Mesenchymal stem cell (in vitro differentiated cells and primary cell): ENCODE data around the gene CAVIN1.
A peak's percentile ranks its signal among the peaks of the same experiment; 100 is the strongest.
"Not testable (repeated sequence)": the region's sequence is repeated elsewhere in the genome, so short reads cannot be mapped to it uniquely, and the experiment has no call there.

Experiments used
- DNase-seq: peaks from one replicate; pipeline ENCODE4 v3.0.0-alpha.2; 2013
- H2AFZ ChIP-seq: one replicate; pipeline ENCODE4 v1.6.1; 2013; ENCODE audit warnings: low read depth, mild to moderate bottlenecking, control low read depth, inconsistent platforms, low read length, moderate library complexity
- H2AK5ac ChIP-seq: 2 replicates; pipeline ENCODE4 v1.6.1; 2013; ENCODE audit warnings: low read length, moderate library complexity, mild to moderate bottlenecking, inconsistent platforms; ENCODE audit not compliant: severe bottlenecking
- H2BK120ac ChIP-seq: one replicate; pipeline ENCODE4 v1.6.1; 2013; ENCODE audit warnings: low read depth, mild to moderate bottlenecking, inconsistent platforms, low read length, moderate library complexity
- H2BK12ac ChIP-seq, 2 experiments: one replicate each; pipeline ENCODE4 v1.6.1; 2013; ENCODE audit warnings: inconsistent platforms in 2 of 2, low read length in 2 of 2, mild to moderate bottlenecking in 2 of 2, moderate library complexity in 2 of 2, control low read depth in 1 of 2
- H2BK15ac ChIP-seq: one replicate; pipeline ENCODE4 v1.6.1; 2013; ENCODE audit warnings: mild to moderate bottlenecking, low read depth, inconsistent platforms; ENCODE audit not compliant: poor library complexity, severe bottlenecking
- H2BK5ac ChIP-seq: 2 replicates; pipeline ENCODE4 v1.6.1; 2013; ENCODE audit warnings: low read depth, mild to moderate bottlenecking, low read length, control low read depth, inconsistent platforms; ENCODE audit not compliant: poor library complexity, severe bottlenecking
- H3K14ac ChIP-seq, 2 experiments: one replicate each; pipeline ENCODE4 v1.6.1; 2013; ENCODE audit warnings: inconsistent platforms in 2 of 2, low read length in 2 of 2, control low read depth in 1 of 2, mild to moderate bottlenecking in 1 of 2, moderate library complexity in 1 of 2
- H3K18ac ChIP-seq, 2 experiments: one replicate each; pipeline ENCODE4 v1.6.1; 2013; ENCODE audit warnings: inconsistent platforms in 2 of 2, low read length in 2 of 2, control low read depth in 1 of 2, low read depth in 1 of 2, mild to moderate bottlenecking in 1 of 2
- H3K23ac ChIP-seq, 2 experiments: one replicate each; pipeline ENCODE4 v1.6.1; 2013; ENCODE audit warnings: inconsistent platforms in 2 of 2, low read length in 2 of 2, mild to moderate bottlenecking in 2 of 2, moderate library complexity in 2 of 2, control low read depth in 1 of 2
- H3K27ac ChIP-seq: 2 replicates; pipeline ENCODE4 v1.5.1; 2013; ENCODE audit warnings: mild to moderate bottlenecking, moderate library complexity, low read length, control low read depth, inconsistent platforms; ENCODE audit not compliant: poor library complexity, severe bottlenecking
- H3K27me3 ChIP-seq, 2 experiments: 2 replicates each; pipeline versions ENCODE4 v1.6.1 to v1.7.0; 2013; ENCODE audit warnings: low read length in 2 of 2, mild to moderate bottlenecking in 2 of 2, moderate library complexity in 2 of 2, control low read depth in 1 of 2, inconsistent platforms in 1 of 2; ENCODE audit not compliant: control insufficient read depth in 1 of 2, insufficient read depth in 1 of 2
- H3K36me3 ChIP-seq, 2 experiments: 2 replicates each; pipeline versions ENCODE4 v1.6.1 to v1.7.0; 2013; ENCODE audit warnings: low read length in 2 of 2, control low read depth in 1 of 2, inconsistent platforms in 1 of 2, low read depth in 1 of 2, mild to moderate bottlenecking in 1 of 2; ENCODE audit not compliant: insufficient read depth in 2 of 2, control insufficient read depth in 1 of 2
- H3K4ac ChIP-seq, 2 experiments: one replicate each; pipeline ENCODE4 v1.6.1; 2013; ENCODE audit warnings: inconsistent platforms in 2 of 2, low read length in 2 of 2, mild to moderate bottlenecking in 2 of 2, moderate library complexity in 2 of 2, control low read depth in 1 of 2, low read depth in 1 of 2
- H3K4me1 ChIP-seq: 2 replicates; pipeline ENCODE4 v1.6.1; 2013; ENCODE audit warnings: low read depth, low read length, control low read depth; ENCODE audit not compliant: control insufficient read depth, insufficient read depth
- H3K4me2 ChIP-seq: 2 replicates; pipeline ENCODE4 v1.6.1; 2013; ENCODE audit warnings: low read length, mild to moderate bottlenecking, inconsistent platforms; ENCODE audit not compliant: poor library complexity, severe bottlenecking
- H3K4me3 ChIP-seq, 2 experiments: 2 replicates each; pipeline versions ENCODE4 v1.5.1 to v1.7.0; 2013; ENCODE audit warnings: low read length in 2 of 2, mild to moderate bottlenecking in 2 of 2, control low read depth in 1 of 2, low read depth in 1 of 2; ENCODE audit not compliant: insufficient read depth in 1 of 2
- H3K79me1 ChIP-seq: replicated peaks from 2 replicates; pipeline ENCODE4 v1.6.1; 2013; ENCODE audit warnings: mild to moderate bottlenecking, control low read depth, low read length, inconsistent platforms; ENCODE audit not compliant: poor library complexity, severe bottlenecking
- H3K9ac ChIP-seq: 2 replicates; pipeline ENCODE4 v1.7.0; 2013; ENCODE audit warnings: mild to moderate bottlenecking, low read length, moderate library complexity
- H3K9me3 ChIP-seq: 2 replicates; pipeline ENCODE4 v1.7.0; 2013; ENCODE audit warnings: mild to moderate bottlenecking, low read length; ENCODE audit not compliant: control insufficient read depth
- H4K8ac ChIP-seq: one replicate; pipeline ENCODE4 v1.6.1; 2013; ENCODE audit warnings: inconsistent platforms, mild to moderate bottlenecking, low read length, moderate library complexity
- H4K91ac ChIP-seq: one replicate; pipeline ENCODE4 v1.6.1; 2013; ENCODE audit warnings: mild to moderate bottlenecking, low read length, inconsistent platforms
- WGBS: methylation state at CpG from one replicate; pipeline ENCODE4 v1.1.7; 2013; ENCODE audit warnings: mixed read lengths; 5-methylcytosine and 5-hydroxymethylcytosine counted together

The CAVIN1 gene

GRCh38 chr17:42403150-42403549 lies 19.9 kb downstream of the CAVIN1 start:
- Histone ChIP-seq H2BK12ac (no peak overlapping the region), H3K9me3 (no peaks in the 10 kb centered on the region), H2BK120ac (no peak overlapping the region), H3K4me3 (no peak overlapping the region), H2AFZ (no peak overlapping the region), H2BK15ac (no peak overlapping the region), H4K91ac (no peak overlapping the region), H2BK5ac (no peak overlapping the region), H3K23ac (no peak overlapping the region), H3K36me3 (peaks cover 34 to 37% of the 10 kb centered on the region in 2 experiments), H3K27ac (no peak overlapping the region), H3K4me1 (peaks cover 13% of the 10 kb centered on the region), H3K9ac (peak overlapping the region; percentile 65), H3K14ac (no peak overlapping the region), H3K79me1 (peaks cover 24% of the 10 kb centered on the region), H3K27me3 (no peaks in the 10 kb centered on the region), H3K4ac (no peak overlapping the region), H3K18ac (peak overlapping the region in 1 of 2 experiments; percentile 18), H4K8ac (no peak overlapping the region), H2AK5ac (no peak overlapping the region), H3K4me2 (no peak overlapping the region)
- no peak for DNase-seq
- 78% methylated on average over 6 of the region's 6 CpGs for WGBS

GRCh38 chr17:42402117-42402516 lies 20.9 kb downstream of the CAVIN1 start:
- Histone ChIP-seq H4K8ac (no peak overlapping the region), H3K4me3 (no peak overlapping the region), H3K4ac (no peak overlapping the region), H2BK15ac (no peak overlapping the region), H2BK120ac (no peak overlapping the region), H3K36me3 (peaks cover 34 to 37% of the 10 kb centered on the region in 2 experiments), H3K27ac (no peak overlapping the region), H3K4me2 (no peak overlapping the region), H2BK5ac (no peak overlapping the region), H3K14ac (no peak overlapping the region), H3K27me3 (no peaks in the 10 kb centered on the region), H3K79me1 (peaks cover 22% of the 10 kb centered on the region), H2AK5ac (no peak overlapping the region), H3K23ac (no peak overlapping the region), H4K91ac (no peak overlapping the region), H3K9ac (peak overlapping the region; percentile 65), H2BK12ac (no peak overlapping the region), H3K4me1 (peaks cover 6% of the 10 kb centered on the region), H3K9me3 (no peaks in the 10 kb centered on the region), H2AFZ (no peak overlapping the region), H3K18ac (no peak overlapping the region)
- WGBS = 32% methylated on average over 2 of the region's 3 CpGs
- peak; percentile 38 for DNase-seq

GRCh38 chr17:42400844-42401375 lies 22.1 kb downstream of the CAVIN1 start:
- not testable (repeated sequence) for DNase-seq, H3K9me3 ChIP-seq, H4K91ac ChIP-seq, H2AK5ac ChIP-seq, H3K4me2 ChIP-seq, H2AFZ ChIP-seq, H3K4me1 ChIP-seq, H3K18ac ChIP-seq, H3K27me3 ChIP-seq, H3K4ac ChIP-seq, H4K8ac ChIP-seq, H3K14ac ChIP-seq, H2BK5ac ChIP-seq, H3K27ac ChIP-seq, H3K4me3 ChIP-seq, H2BK120ac ChIP-seq, H2BK15ac ChIP-seq, H2BK12ac ChIP-seq, H3K23ac ChIP-seq
- peaks cover 34 to 37% of the 10 kb centered on the region in 2 experiments for H3K36me3 ChIP-seq
- H3K79me1 ChIP-seq = peaks cover 21% of the 10 kb centered on the region
- peak overlapping the region; percentile 12 for H3K9ac ChIP-seq
- WGBS = 84% methylated on average over 8 of the region's 8 CpGs

GRCh38 chr17:42399948-42400843 lies 22.9 kb downstream of the CAVIN1 start:
- no peak for DNase-seq
- H2BK120ac ChIP-seq = no peak overlapping the region
- peaks cover 18% of the 10 kb centered on the region for H3K79me1 ChIP-seq
- no peak overlapping the region for H3K4me3 ChIP-seq
- H3K36me3 ChIP-seq = peaks cover 26 to 35% of the 10 kb centered on the region in 2 experiments
- H2AK5ac ChIP-seq = no peak overlapping the region
- no peak overlapping the region for H3K14ac ChIP-seq
- H4K91ac ChIP-seq = no peak overlapping the region
- H3K9me3 ChIP-seq = no peaks in the 10 kb centered on the region
- H3K18ac ChIP-seq = no peak overlapping the region
- 77% methylated on average over 6 of the region's 6 CpGs for WGBS
- peak overlapping the region; percentile 12 for H3K9ac ChIP-seq
- H2BK12ac ChIP-seq = peak overlapping the region in 1 of 2 experiments; percentile 10
- no peak overlapping the region for H2BK5ac ChIP-seq
- H3K27ac ChIP-seq = no peak overlapping the region
- no peak overlapping the region for H3K4me2 ChIP-seq
- no peak overlapping the region for H3K4ac ChIP-seq
- no peaks in the 10 kb centered on the region for H3K4me1 ChIP-seq
- no peak overlapping the region for H2AFZ ChIP-seq
- H2BK15ac ChIP-seq = no peak overlapping the region
- H3K23ac ChIP-seq = no peak overlapping the region
- H4K8ac ChIP-seq = no peak overlapping the region
- H3K27me3 ChIP-seq = no peaks in the 10 kb centered on the region
